Panc1 (cell line): ENCODE data around the gene LRP1B.

Source experiments
- CTCF ChIP-seq: fragments of 450-650 bp; IDR thresholded peaks from 2 replicates; pipeline ENCODE4 v1.5.1; 2017; ENCODE audit warnings: mild to moderate bottlenecking
- POLR2AphosphoS5 ChIP-seq: IDR thresholded peaks from 2 replicates; pipeline ENCODE4 v1.6.1; 2012; ENCODE audit warnings: mild to moderate bottlenecking, low read depth, low read length, moderate library complexity
- REST ChIP-seq, 2 experiments: IDR thresholded peaks; 2 replicates each; pipeline ENCODE4 v1.6.1; 2011 to 2012; ENCODE audit warnings: low read depth in 2 of 2, control low read depth in 1 of 2, low read length in 1 of 2, mild to moderate bottlenecking in 1 of 2, moderate library complexity in 1 of 2; ENCODE audit not compliant: insufficient read depth in 1 of 2
- SIN3A ChIP-seq: IDR thresholded peaks from 2 replicates; pipeline ENCODE4 v1.6.1; 2012; ENCODE audit warnings: low read depth, mild to moderate bottlenecking, low read length, moderate library complexity, borderline replicate concordance; ENCODE audit not compliant: insufficient read depth
- TCF7L2 ChIP-seq: IDR thresholded peaks from 2 replicates; pipeline ENCODE4 v1.6.1; 2011; ENCODE audit warnings: mild to moderate bottlenecking, low read depth, low read length, inconsistent platforms

GRCh38 chr2:141835103-141835502 lies 295.7 kb downstream of the LRP1B start:
- TF ChIP-seq CTCF (no peak), POLR2AphosphoS5 (no peak), REST (IDR thresholded peaks at IDR 0.05; ENCODE audit: insufficient read depth in 1 of 2, low read depth in 2 of 2, low read length in 1 of 2) (no peak), SIN3A (no peak), TCF7L2 (no peak)
